HepG2 (cell line): ENCODE results near the gene SIRT7. TPM values are rescaled to one million over a fixed set of nuclear protein-coding genes. Genes with fewer than 3 reads are reported as not detected.

Experiments
- CEBPG ChIP-seq: IDR thresholded peaks from 2 replicates; pipeline ENCODE4 v1.6.1; 2016
- DRAP1 ChIP-seq: IDR thresholded peaks from 2 replicates; pipeline ENCODE4 v1.6.1; 2016; ENCODE audit warnings: missing genetic modification reagents, missing compliant biosample characterization
- HMGXB4 ChIP-seq, 2 experiments: sonication (generic) in 1 of 2; formaldehyde crosslinking in 1 of 2; IDR thresholded peaks; 2 replicates each; pipeline versions ENCODE4 v1.4.0 to v1.6.1; 2018 to 2020; ENCODE audit warnings: missing genetic modification reagents in 2 of 2, borderline replicate concordance in 1 of 2, low read depth in 1 of 2, mild to moderate bottlenecking in 1 of 2, missing biosample characterization in 1 of 2
- PAF1 ChIP-seq: IDR thresholded peaks from 2 replicates; pipeline ENCODE4 v1.6.1; 2016; ENCODE audit warnings: missing genetic modification reagents, missing compliant biosample characterization
- RBM22 ChIP-seq: fragments of 200-400 bp; formaldehyde crosslinking; optimal IDR thresholded peaks from 2 replicates; pipeline ENCODE3; 2017; ENCODE audit warnings: mild to moderate bottlenecking, low read length, moderate library complexity
- ZBTB33 ChIP-seq: sonication (generic); formaldehyde crosslinking; IDR thresholded peaks from 2 replicates; pipeline ENCODE4 v1.4.0; 2020; ENCODE audit warnings: missing genetic modification reagents
- ZC3H4 ChIP-seq: sonication (generic); formaldehyde crosslinking; IDR thresholded peaks from 2 replicates; pipeline ENCODE4 v1.4.0; 2020; ENCODE audit warnings: missing genetic modification reagents, borderline replicate concordance
- polyA plus RNA-seq, 8 experiments: library from polyadenylated mRNA; depleted of rRNA in 3 of 8; stranded (reverse) in 7 of 8; unstranded in 1 of 8; fragments of >200 nt; fragmentation: Illumina TruSeq in 4 of 8; extraction: Trizol in 4 of 8; gene quantifications; 2 replicates each; pipeline versions ENCODE4 v1.2.1 to v1.2.3, GENCODE V29; 2011 to 2016; ENCODE audit warnings: low read depth in 4 of 8, missing spikeins in 1 of 8, mixed read lengths in 1 of 8; ENCODE audit not compliant: insufficient read depth in 1 of 8
- total RNA-seq, 5 experiments: library from RNA; depleted of rRNA; stranded (reverse); fragments of >200 nt; fragmentation: Illumina TruSeq; extraction: Trizol; gene quantifications; 2 replicates each; pipeline ENCODE4 v1.2.3, GENCODE V29; 2016; ENCODE audit warnings: low read depth in 1 of 5

Gene SIRT7
- total and polyA plus RNA-seq, 2 of the 13 experiments (the other 11 are each of a cell fraction or from before 2014, with no cell fraction given), result 8.3 to 24.8 TPM

- TF ChIP-seq DRAP1 (CRISPR knock-in tag), result no peak
- TF ChIP-seq CEBPG, result no peak
- no peak for TF ChIP-seq ZC3H4 (CRISPR knock-in tag)
- 0 out of 2 replicates have a peak, but pooled peaks have one; percentile 22 for TF ChIP-seq PAF1 (CRISPR knock-in tag)
- TF ChIP-seq HMGXB4 (CRISPR knock-in tag; IDR thresholded peaks at IDR 0.05; ENCODE audit: borderline replicate concordance in 1 of 2, low read depth in 1 of 2), result no peak
- TF ChIP-seq ZBTB33, result peak; percentile 43; the same call in 1 of the 2 replicates
- peak; percentile 68 for TF ChIP-seq RBM22
These were observed 37.2 kb upstream of the SIRT7 start (continued) for GRCh38 chr17:81955058-81955681.
